Spleen (tissue), 11 donors: ENCODE results near the gene VCL. TPM values are rescaled to one million over a fixed set of nuclear protein-coding genes. Genes with fewer than 3 reads are reported as not detected.
A peak's percentile ranks its signal among the peaks of the same experiment; 100 is the strongest.

ENCODE experiments used
- DNase-seq: peaks from one replicate; pipeline ENCODE4 v3.0.0-alpha.2; 2020
- H3K27ac ChIP-seq, 8 donors: fragments of 200-600 bp; sonication (generic) in 7 of 8; 1 replicate in 4 of 8; 2 replicates in 4 of 8; pipeline versions ENCODE4 v1.5.0 to v1.8.0; 2016 to 2021; ENCODE audit warnings: inconsistent platforms in 4 of 8, mild to moderate bottlenecking in 4 of 8, moderate library complexity in 1 of 8
- H3K27me3 ChIP-seq, 7 donors: fragments of 200-600 bp; sonication (generic) in 6 of 7; replicated peaks in 1 of 7; 1 replicate in 4 of 7; 2 replicates in 3 of 7; pipeline versions ENCODE4 v1.5.0 to v1.8.0; 2016 to 2021; ENCODE audit warnings: inconsistent platforms in 3 of 7, mild to moderate bottlenecking in 1 of 7
- H3K36me3 ChIP-seq, 6 donors: fragments of 200-600 bp; sonication (generic) in 5 of 6; 1 replicate in 4 of 6; 2 replicates in 2 of 6; pipeline versions ENCODE4 v1.5.0 to v1.8.0; 2016 to 2021; ENCODE audit warnings: inconsistent platforms in 2 of 6
- H3K4me1 ChIP-seq, 6 donors: fragments of 200-600 bp; sonication (generic) in 5 of 6; 1 replicate in 3 of 6; 2 replicates in 3 of 6; pipeline versions ENCODE4 v1.5.0 to v1.8.0; 2016 to 2021; ENCODE audit warnings: inconsistent platforms in 3 of 6
- H3K4me3 ChIP-seq, 8 donors: fragments of 200-600 bp; sonication (generic) in 7 of 8; 1 replicate in 4 of 8; 2 replicates in 4 of 8; pipeline versions ENCODE4 v1.5.0 to v1.8.0; 2016 to 2021; ENCODE audit warnings: inconsistent platforms in 4 of 8, mild to moderate bottlenecking in 4 of 8, moderate library complexity in 2 of 8
- H3K9me3 ChIP-seq, 8 donors: fragments of 200-600 bp; sonication (generic) in 7 of 8; 1 replicate in 4 of 8; 2 replicates in 4 of 8; pipeline versions ENCODE4 v1.5.0 to v1.8.0; 2016 to 2021; ENCODE audit warnings: inconsistent platforms in 4 of 8
- CTCF ChIP-seq, 11 experiments: fragments of 200-600 bp in 7 of 11; fragments of 450-650 bp in 4 of 11; sonication (generic) in 4 of 11; IDR thresholded peaks in 8 of 11; conservative IDR thresholded peaks in 3 of 11; 1 replicate in 7 of 11; 2 replicates in 4 of 11; pipeline versions ENCODE4 v1.4.0 to v1.8.0; 2016 to 2021; ENCODE audit warnings: antibody characterized with exemption in 11 of 11, inconsistent platforms in 4 of 11, mild to moderate bottlenecking in 1 of 11
- POLR2A ChIP-seq, 3 donors: fragments of 450-650 bp; IDR thresholded peaks; one replicate each; pipeline ENCODE4 v1.5.1; 2017; ENCODE audit warnings: antibody characterized with exemption in 3 of 3, mild to moderate bottlenecking in 1 of 3
- POLR2AphosphoS5 ChIP-seq, 3 donors: sonication (generic); formaldehyde crosslinking; IDR thresholded peaks; one replicate each; pipeline ENCODE4 v1.5.1; 2017; ENCODE audit warnings: antibody characterized with exemption in 3 of 3
- WGBS, 5 donors: extraction: QIAGEN DNeasy Blood & Tissue Kit in 3 of 5; methylation state at CpG; one replicate each; pipeline versions ENCODE4 v1.1.5 to v1.1.7; 2013 to 2018; 5-methylcytosine and 5-hydroxymethylcytosine counted together
- intact Hi-C: fragments of 100-400 bp; cut with DNase I; formaldehyde crosslinking; loops from one replicate; pipeline ENCODE4 v1.15.0; 2023; ENCODE audit warnings: low total_unique reads
- polyA plus RNA-seq, 3 donors: library from polyadenylated mRNA; stranded (reverse); fragments of 200-250 nt; gene quantifications; one replicate each; pipeline ENCODE4 v1.2.1, GENCODE V29; 2013
- total RNA-seq, 7 donors: library from RNA; depleted of rRNA in 3 of 7; stranded (reverse); fragments of >200 nt in 3 of 7; fragmentation: NEBNext Ultra II Directional in 4 of 7; extraction: Animal tissue kit (Norgen Biotek cat#: 25700) in 4 of 7; gene quantifications; one replicate each; pipeline versions ENCODE4 v1.1.0 to v1.2.1, GENCODE V29; 2016 to 2021
- donor health status: healthy with polysubstance abuse.
- donor health status: DM: no; HTN: no; CAD: no; lungs with moderate emphysema.
- donor health status: DM: no; HTN: no; CAD: no.
- donor health status: Bipolar disorder and iron deficiency.
- donor health status: healthy.
- donor health status: DM: no; HTN: no; CAD: no.
- donor health status: DM: yes; HTN: yes; CAD: no.

Gene VCL
- total and polyA plus RNA-seq, 10 donors, result 8.8 to 214 (median 77.6) TPM

- 44 to 64% (median 56%) methylated on average over 1 of the region's 1 CpG for WGBS, 5 donors
- TF ChIP-seq CTCF (IDR thresholded peaks at IDR 0.05 in 8 of 11, conservative IDR thresholded peaks at IDR 0.05 in 3 of 11) (no peak), POLR2AphosphoS5 (IDR thresholded peaks at IDR 0.05) (peak in 1 of 3 donors; percentile 10)
- no peak overlapping the region for H3K4me3 ChIP-seq
- H3K4me1 ChIP-seq, result peaks cover 12 to 47% (median 28%) of the 10 kb centered on the region in 6 donors
- no peaks in the 10 kb centered on the region for H3K27me3 ChIP-seq
- H3K9me3 ChIP-seq, result no peaks in the 10 kb centered on the region
- intact Hi-C loops, result no loop called here
- H3K27ac ChIP-seq, result no peak overlapping the region
- DNase-seq, result no peak
- H3K36me3 ChIP-seq, result no peaks in the 10 kb centered on the region
Measured at GRCh38 chr10:73953665-73954064, 44.3 kb upstream of the VCL start.

GRCh38 chr10:73954737-73955136, 43.2 kb upstream of the VCL start:
- no peak for DNase-seq
- no peaks in the 10 kb centered on the region for H3K9me3 ChIP-seq
- intact Hi-C loops, result no loop called here
- H3K4me1 ChIP-seq, result peaks cover 15 to 58% (median 38%) of the 10 kb centered on the region in 6 donors
- no peaks in the 10 kb centered on the region for H3K27me3 ChIP-seq
- 94 to 99% (median 96%) methylated on average over 2 of the region's 2 CpGs for WGBS, 5 donors
- H3K27ac ChIP-seq, result no peak overlapping the region
- no peak for TF ChIP-seq POLR2A (IDR thresholded peaks at IDR 0.05)
- no peak for TF ChIP-seq POLR2AphosphoS5 (IDR thresholded peaks at IDR 0.05)
- no peak for TF ChIP-seq CTCF (IDR thresholded peaks at IDR 0.05 in 8 of 11, conservative IDR thresholded peaks at IDR 0.05 in 3 of 11)
- H3K36me3 ChIP-seq, result no peaks in the 10 kb centered on the region
- H3K4me3 ChIP-seq, result no peak overlapping the region

GRCh38 chr10:73955719-73956118, 42.2 kb upstream of the VCL start:
- peaks cover 15 to 68% (median 45%) of the 10 kb centered on the region in 6 donors for H3K4me1 ChIP-seq
- WGBS, 5 donors, result 88 to 96% (median 96%) methylated on average over 2 of the region's 2 CpGs
- H3K9me3 ChIP-seq, result no peaks in the 10 kb centered on the region
- no peaks in the 10 kb centered on the region for H3K27me3 ChIP-seq
- TF ChIP-seq POLR2AphosphoS5 (IDR thresholded peaks at IDR 0.05) (no peak), POLR2A (IDR thresholded peaks at IDR 0.05) (no peak), CTCF (IDR thresholded peaks at IDR 0.05 in 8 of 11, conservative IDR thresholded peaks at IDR 0.05 in 3 of 11) (no peak)
- intact Hi-C loops, result no loop called here
- H3K36me3 ChIP-seq, result no peaks in the 10 kb centered on the region
- DNase-seq, result no peak
- peak overlapping the region in 5 of 8 donors; percentile 73 to 88 (median 87) for H3K27ac ChIP-seq
- no peak overlapping the region for H3K4me3 ChIP-seq

GRCh38 chr10:73956476-73957359, 41.2 kb upstream of the VCL start:
- H3K4me3 ChIP-seq, result peak overlapping the region in 1 of 8 donors; percentile 41
- H3K27me3 ChIP-seq, result no peaks in the 10 kb centered on the region
- intact Hi-C loops, result no loop called here
- peaks cover 15 to 68% (median 45%) of the 10 kb centered on the region in 6 donors for H3K4me1 ChIP-seq
- 8 to 41% (median 20%) methylated on average over 9 of the region's 9 CpGs for WGBS, 5 donors
- TF ChIP-seq CTCF (IDR thresholded peaks at IDR 0.05 in 8 of 11, conservative IDR thresholded peaks at IDR 0.05 in 3 of 11), result no peak
- TF ChIP-seq POLR2AphosphoS5 (IDR thresholded peaks at IDR 0.05), result peak in 2 of 3 donors; percentile 35 to 53
- DNase-seq, result peak; percentile 81
- H3K36me3 ChIP-seq, result no peaks in the 10 kb centered on the region
- H3K9me3 ChIP-seq, result no peaks in the 10 kb centered on the region
- H3K27ac ChIP-seq, result peak overlapping the region; percentile 68 to 88 (median 84)
